ENCODE results near the gene SERPINA1.

The SERPINA1 gene

GRCh38 chr14:94381149-94382030 lies 7.0 kb downstream of the SERPINA1 start:
- no peak for DNase-seq (ENCODE audit: insufficient read length)
- no peak for FAIRE-seq
- TF ChIP-seq TAF1 (IDR thresholded peaks at IDR 0.05; ENCODE audit: borderline replicate concordance, low read depth, low read length) (no peak), POLR2A (IDR thresholded peaks at IDR 0.05; ENCODE audit: low read depth, low read length) (no peak), POLR2AphosphoS5 (IDR thresholded peaks at IDR 0.05; ENCODE audit: low read depth, low read length) (no peak)

DNA sequence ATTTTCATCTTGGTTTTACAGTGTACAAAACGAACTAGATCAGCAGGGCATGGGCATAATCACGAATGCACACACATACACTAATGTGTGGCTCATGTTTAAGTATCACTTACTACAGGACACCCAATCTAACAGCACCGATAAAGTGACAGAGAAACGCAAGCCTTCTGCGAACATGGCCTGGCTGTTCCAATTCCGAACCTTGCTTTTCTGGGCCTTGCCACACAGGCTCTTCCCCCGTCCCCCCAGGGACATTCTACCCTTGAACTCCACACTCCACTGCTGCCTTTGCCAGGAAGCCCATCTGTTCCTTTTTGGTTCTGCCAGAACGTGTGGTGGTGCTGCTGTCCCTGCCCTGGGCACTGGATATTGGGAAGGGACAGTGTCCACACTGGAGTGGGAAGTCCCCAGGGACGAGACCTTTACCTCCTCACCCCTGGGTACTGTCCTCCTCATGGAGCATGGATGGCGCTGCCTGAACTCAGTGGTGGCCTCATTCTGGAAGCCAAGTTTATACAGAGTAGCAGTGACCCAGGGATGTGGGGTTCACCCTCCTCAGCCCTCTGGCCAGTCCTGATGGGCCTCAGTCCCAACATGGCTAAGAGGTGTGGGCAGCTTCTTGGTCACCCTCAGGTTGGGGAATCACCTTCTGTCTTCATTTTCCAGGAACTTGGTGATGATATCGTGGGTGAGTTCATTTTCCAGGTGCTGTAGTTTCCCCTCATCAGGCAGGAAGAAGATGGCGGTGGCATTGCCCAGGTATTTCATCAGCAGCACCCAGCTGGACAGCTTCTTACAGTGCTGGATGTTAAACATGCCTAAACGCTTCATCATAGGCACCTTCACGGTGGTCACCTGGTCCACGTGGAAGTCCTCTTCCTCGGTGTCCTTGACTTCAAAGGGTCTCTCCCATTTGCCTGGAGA lies 7.9 kb downstream of the SERPINA1 start:
- TF ChIP-seq POLR2AphosphoS5 (IDR thresholded peaks at IDR 0.05; ENCODE audit: low read depth, low read length) (no peak), TAF1 (IDR thresholded peaks at IDR 0.05; ENCODE audit: borderline replicate concordance, low read depth, low read length) (no peak), POLR2A (IDR thresholded peaks at IDR 0.05; ENCODE audit: low read depth, low read length) (no peak)
- FAIRE-seq (no peak), DNase-seq (ENCODE audit: insufficient read length) (no peak)

DNA sequence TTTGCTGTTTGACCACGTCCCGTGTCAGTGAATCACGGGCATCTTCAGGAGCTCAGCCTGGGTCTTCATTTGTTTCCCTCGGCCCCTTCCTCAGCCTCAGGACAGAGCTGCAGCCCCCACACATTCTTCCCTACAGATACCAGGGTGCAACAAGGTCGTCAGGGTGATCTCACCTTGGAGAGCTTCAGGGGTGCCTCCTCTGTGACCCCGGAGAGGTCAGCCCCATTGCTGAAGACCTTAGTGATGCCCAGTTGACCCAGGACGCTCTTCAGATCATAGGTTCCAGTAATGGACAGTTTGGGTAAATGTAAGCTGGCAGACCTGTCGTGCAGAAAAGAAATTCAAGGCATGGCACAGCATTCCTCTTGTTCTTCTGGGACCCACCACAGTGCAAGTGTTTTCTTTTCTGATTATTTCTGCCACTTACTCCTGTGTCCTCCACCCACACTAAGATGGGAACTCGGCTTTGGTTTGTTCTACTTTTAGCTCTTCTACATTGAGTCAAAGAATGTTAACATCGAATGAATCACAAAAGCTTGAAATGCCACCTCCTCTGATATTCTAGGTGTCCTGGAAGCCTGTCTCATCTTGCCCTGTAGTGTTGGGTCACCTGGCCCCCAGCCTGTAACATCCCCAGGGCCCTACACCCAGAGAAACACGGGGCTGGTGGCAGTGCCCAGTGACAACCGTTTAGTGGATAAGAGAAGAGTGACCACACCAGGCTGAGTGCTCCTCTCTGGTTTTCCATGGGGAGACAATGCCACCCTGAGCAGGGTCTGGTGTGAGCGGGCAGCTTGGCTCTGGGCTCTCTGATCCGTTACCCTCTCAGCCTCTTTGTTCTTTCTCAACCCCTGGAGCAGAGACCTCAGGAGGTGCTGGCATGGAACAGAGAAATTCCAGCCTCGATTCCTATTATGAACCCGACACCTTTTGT lies 8.8 kb downstream of the SERPINA1 start:
- TF ChIP-seq POLR2A (IDR thresholded peaks at IDR 0.05; ENCODE audit: low read depth, low read length): no peak
- no peak for TF ChIP-seq TAF1 (IDR thresholded peaks at IDR 0.05; ENCODE audit: borderline replicate concordance, low read depth, low read length)
- TF ChIP-seq POLR2AphosphoS5 (IDR thresholded peaks at IDR 0.05; ENCODE audit: low read depth, low read length): no peak
- DNase-seq (ENCODE audit: insufficient read length) (no peak), FAIRE-seq (no peak)

- DNase-seq (ENCODE audit: insufficient read length) (no peak), FAIRE-seq (no peak)
- TF ChIP-seq TAF1 (IDR thresholded peaks at IDR 0.05; ENCODE audit: borderline replicate concordance, low read depth, low read length): no peak
- TF ChIP-seq POLR2AphosphoS5 (IDR thresholded peaks at IDR 0.05; ENCODE audit: low read depth, low read length): no peak
- no peak for TF ChIP-seq POLR2A (IDR thresholded peaks at IDR 0.05; ENCODE audit: low read depth, low read length)
Measured at GRCh38 chr14:94378527-94379290, 9.7 kb downstream of the SERPINA1 start.

DNA sequence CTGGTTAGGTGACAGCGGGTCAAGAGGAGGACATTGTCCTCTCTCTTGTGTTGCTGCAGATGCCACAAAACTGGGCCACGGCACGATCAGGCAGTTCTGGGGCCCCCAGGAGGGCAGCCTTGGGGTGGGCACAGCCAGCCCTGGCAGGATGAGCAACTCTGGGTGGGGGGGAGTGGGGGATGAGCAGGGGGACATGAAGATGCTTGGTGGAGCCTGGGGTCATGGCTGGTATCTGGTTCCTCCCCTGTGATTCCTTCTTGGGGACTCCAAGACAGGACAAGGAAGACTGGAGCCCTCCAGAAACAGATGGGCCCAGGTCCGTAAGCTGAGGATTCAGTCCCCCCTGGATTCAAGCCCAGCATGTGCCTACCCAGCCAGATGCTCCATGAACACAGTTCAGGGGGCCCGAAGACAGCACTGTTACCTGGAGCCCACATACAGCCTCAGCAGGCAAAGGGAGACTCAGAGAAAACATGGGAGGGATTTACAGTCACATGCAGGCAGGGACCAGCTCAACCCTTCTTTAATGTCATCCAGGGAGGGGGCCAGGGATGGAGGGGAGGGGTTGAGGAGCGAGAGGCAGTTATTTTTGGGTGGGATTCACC lies 10.4 kb downstream of the SERPINA1 start:
- TF ChIP-seq POLR2A (IDR thresholded peaks at IDR 0.05; ENCODE audit: low read depth, low read length) (no peak), POLR2AphosphoS5 (IDR thresholded peaks at IDR 0.05; ENCODE audit: low read depth, low read length) (no peak), TAF1 (IDR thresholded peaks at IDR 0.05; ENCODE audit: borderline replicate concordance, low read depth, low read length) (no peak)
- DNase-seq (ENCODE audit: insufficient read length) (no peak), FAIRE-seq (no peak)

DNA sequence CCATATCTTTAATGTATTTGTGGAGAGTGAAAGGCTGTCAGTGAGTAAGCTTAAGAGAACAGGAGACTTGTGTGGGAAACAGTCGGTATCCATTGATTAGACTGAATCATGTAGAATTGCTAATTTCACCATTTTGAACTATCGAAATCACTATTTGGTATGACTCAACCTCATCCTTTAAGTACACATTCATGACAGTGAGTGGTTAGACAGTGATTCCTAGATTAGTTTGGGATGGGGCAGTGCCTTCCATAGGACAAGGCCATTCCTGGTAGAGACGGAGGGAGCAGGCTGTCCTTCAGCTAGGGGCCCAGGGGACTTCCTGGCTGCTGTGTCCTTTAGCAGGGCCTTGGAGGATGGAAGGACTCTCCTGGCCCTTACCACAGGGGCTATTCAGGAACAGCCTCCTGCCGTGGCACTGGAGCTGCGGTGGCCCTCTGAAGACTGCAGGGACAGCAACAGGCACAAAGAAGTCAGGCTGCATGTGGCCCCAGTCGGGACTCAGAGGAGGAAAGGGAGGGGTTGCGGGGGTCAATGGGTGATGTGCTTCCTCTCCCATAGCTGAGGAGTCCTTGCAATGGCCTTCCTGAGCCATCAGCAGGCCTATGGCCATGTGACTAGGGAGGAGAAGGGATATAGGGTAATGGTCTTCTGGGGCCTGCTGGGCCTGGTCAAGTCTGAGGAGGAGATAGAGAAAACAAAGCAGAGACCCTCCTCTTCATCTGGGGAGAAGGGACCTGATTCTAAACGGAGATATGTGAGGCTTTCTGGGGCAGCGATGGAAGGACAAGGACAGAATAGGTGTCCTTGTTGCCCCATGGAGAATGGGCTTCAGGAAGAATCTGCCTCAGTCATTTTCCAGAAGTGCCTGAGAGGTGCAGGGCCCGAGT lies 11.2 kb downstream of the SERPINA1 start:
- TF ChIP-seq POLR2A (IDR thresholded peaks at IDR 0.05; ENCODE audit: low read depth, low read length) (no peak), TAF1 (IDR thresholded peaks at IDR 0.05; ENCODE audit: borderline replicate concordance, low read depth, low read length) (no peak), POLR2AphosphoS5 (IDR thresholded peaks at IDR 0.05; ENCODE audit: low read depth, low read length) (no peak)
- FAIRE-seq (no peak), DNase-seq (ENCODE audit: insufficient read length) (no peak)

DNA sequence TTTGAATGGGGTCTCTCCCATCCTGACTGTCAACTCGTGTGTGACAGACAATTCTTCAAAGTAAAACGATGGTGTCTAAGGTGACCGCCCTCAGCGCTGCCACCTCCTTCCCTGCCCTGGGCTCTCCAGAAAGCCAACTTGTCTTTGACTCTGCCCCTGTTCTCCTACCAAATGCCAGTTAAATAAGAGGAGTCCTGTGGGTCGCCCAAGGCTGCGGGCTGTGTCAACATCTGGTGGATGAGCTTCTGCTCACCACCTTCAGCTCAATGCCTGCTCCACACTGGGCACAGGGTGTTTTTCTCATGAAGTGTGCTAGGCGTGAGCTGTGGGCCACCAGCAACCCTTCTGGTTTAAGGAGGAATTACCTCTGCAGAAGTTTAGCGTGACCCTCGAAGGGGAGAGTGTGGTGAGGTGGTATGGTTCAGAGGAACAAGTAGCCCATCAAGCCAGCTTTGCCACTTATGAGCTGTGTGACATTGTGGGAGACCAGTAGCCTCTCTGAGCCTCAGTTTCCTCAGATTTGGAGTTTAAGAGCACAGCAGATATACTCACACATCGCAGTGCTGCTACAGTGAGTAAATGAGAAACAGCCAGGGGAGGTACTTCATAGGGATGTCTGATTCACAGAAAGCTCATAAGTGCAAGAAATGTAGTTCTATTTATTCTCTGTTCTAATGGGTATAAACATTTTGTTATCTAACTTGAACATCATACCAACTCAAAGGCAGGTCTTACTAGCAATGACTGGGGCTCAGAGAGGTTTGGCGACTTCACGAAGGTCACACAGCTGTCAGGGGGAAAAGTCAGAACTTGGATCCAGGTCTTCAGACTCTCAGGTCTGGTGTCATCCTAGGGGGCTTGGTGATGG lies 12.1 kb downstream of the SERPINA1 start:
- no peak for DNase-seq (ENCODE audit: insufficient read length)
- no peak for FAIRE-seq
- no peak for TF ChIP-seq TAF1 (IDR thresholded peaks at IDR 0.05; ENCODE audit: borderline replicate concordance, low read depth, low read length)
- TF ChIP-seq POLR2AphosphoS5 (IDR thresholded peaks at IDR 0.05; ENCODE audit: low read depth, low read length): no peak
- no peak for TF ChIP-seq POLR2A (IDR thresholded peaks at IDR 0.05; ENCODE audit: low read depth, low read length)

DNA sequence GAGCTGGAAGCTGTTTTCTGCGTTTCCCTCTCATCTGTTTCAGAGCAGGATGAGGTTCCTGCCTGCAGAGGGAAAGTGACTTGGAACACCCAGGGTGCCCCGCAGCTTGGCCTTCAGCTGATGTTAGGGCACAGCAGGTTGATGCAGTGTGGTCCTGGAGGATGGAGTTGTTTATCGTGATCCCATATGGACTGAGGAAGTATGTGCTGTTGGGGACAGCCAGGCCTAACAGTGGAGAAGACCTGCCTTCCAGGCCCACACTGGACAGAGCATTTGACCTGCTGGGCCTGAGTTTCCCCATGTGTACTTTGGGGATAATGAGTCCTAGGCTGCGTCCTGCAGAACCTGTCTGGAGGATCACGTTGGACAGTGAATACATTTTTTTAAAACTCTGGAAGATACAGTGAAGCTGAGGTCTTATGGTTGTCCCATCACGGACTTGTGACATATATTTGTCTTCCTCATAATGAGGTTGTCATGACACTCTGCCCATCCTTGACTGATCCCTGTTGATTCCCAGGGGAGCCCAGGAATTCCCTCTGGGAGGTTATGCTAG lies 12.8 kb downstream of the SERPINA1 start:
- no peak for DNase-seq (ENCODE audit: insufficient read length)
- TF ChIP-seq POLR2AphosphoS5 (IDR thresholded peaks at IDR 0.05; ENCODE audit: low read depth, low read length) (no peak), TAF1 (IDR thresholded peaks at IDR 0.05; ENCODE audit: borderline replicate concordance, low read depth, low read length) (no peak), POLR2A (IDR thresholded peaks at IDR 0.05; ENCODE audit: low read depth, low read length) (no peak)

More for the DNA sequence above, 12.8 kb downstream of the SERPINA1 start:
- FAIRE-seq: no peak
